Measurements from ENCODE around the gene GIN1.
"Not testable (repeated sequence)": the region's sequence is repeated elsewhere in the genome, so short reads cannot be mapped to it uniquely, and the experiment has no call there.

Gene GIN1

GRCh38 chr5:103119765-103120606 is at the start of gene GIN1, which contains the start of gene PPIP5K2:
Gene GIN1 (minus strand): TSS chr5:103120138. CDS start chr5:103108707, 11,431 bp downstream.
Gene PPIP5K2 (plus strand): TSS chr5:103120301. CDS start chr5:103129590, 9,289 bp downstream.
- peak within 1 kb of the TSS; percentile 86 for H3K4me3 ChIP-seq (ENCODE audit: low read depth, low read length)
- peak; percentile 99 for DNase-seq (ENCODE audit: low read depth)
- TF ChIP-seq CTCF (conservative IDR thresholded peaks at IDR 0.05; ENCODE audit: low read depth, low read length) = peak; percentile 7

GRCh38 chr5:103166706-103167105 is 46.8 kb upstream of the GIN1 start:
- no peak for DNase-seq (ENCODE audit: low read depth)
- TF ChIP-seq CTCF (conservative IDR thresholded peaks at IDR 0.05; ENCODE audit: low read depth, low read length) = no peak
- H3K4me3 ChIP-seq (ENCODE audit: low read depth, low read length) = no peak overlapping the region

GRCh38 chr5:103151156-103151555 is 31.2 kb upstream of the GIN1 start:
- H3K4me3 ChIP-seq (ENCODE audit: low read depth, low read length) = no peak overlapping the region
- DNase-seq (ENCODE audit: low read depth) = no peak
- no peak for TF ChIP-seq CTCF (conservative IDR thresholded peaks at IDR 0.05; ENCODE audit: low read depth, low read length)

GRCh38 chr5:103148213-103148612 is 28.3 kb upstream of the GIN1 start:
- no peak overlapping the region for H3K4me3 ChIP-seq (ENCODE audit: low read depth, low read length)
- DNase-seq (ENCODE audit: low read depth) = no peak
- TF ChIP-seq CTCF (conservative IDR thresholded peaks at IDR 0.05; ENCODE audit: low read depth, low read length) = no peak

GRCh38 chr5:103145196-103145595 is 25.3 kb upstream of the GIN1 start:
- no peak for DNase-seq (ENCODE audit: low read depth)

GRCh38 chr5:103142132-103142531 is 22.2 kb upstream of the GIN1 start:
- DNase-seq (ENCODE audit: low read depth) = not testable (repeated sequence)

More at GRCh38 chr5:103145196-103145595, 25.3 kb upstream of the GIN1 start:
- no peak overlapping the region for H3K4me3 ChIP-seq (ENCODE audit: low read depth, low read length)
- no peak for TF ChIP-seq CTCF (conservative IDR thresholded peaks at IDR 0.05; ENCODE audit: low read depth, low read length)

GRCh38 chr5:103139264-103139865 is 19.4 kb upstream of the GIN1 start:
- H3K4me3 ChIP-seq (ENCODE audit: low read depth, low read length) = no peak overlapping the region
- peak; percentile 87 for DNase-seq (ENCODE audit: low read depth)
- TF ChIP-seq CTCF (conservative IDR thresholded peaks at IDR 0.05; ENCODE audit: low read depth, low read length) = peak; percentile 96

More at GRCh38 chr5:103142132-103142531, 22.2 kb upstream of the GIN1 start:
- H3K4me3 ChIP-seq (ENCODE audit: low read depth, low read length) = not testable (repeated sequence)
